HL-60 (cell line): Measurements from ENCODE around the gene PADI6.

Source experiments
- DNase-seq, 2 experiments: peaks; one replicate each; pipeline ENCODE4 v3.0.0-alpha.2; 2010 to 2020; ENCODE audit warnings: low read depth in 1 of 2, low spot score in 1 of 2
- H3K27ac ChIP-seq: fragments of 250-450 bp; sonication (Bioruptor Pico); replicated peaks from 2 replicates; pipeline ENCODE4 v1.5.1; 2020; ENCODE audit warnings: mild to moderate bottlenecking, moderate library complexity
- H3K27me3 ChIP-seq: fragments of 250-450 bp; sonication (Bioruptor Pico); 2 replicates; pipeline ENCODE4 v1.5.1; 2021; ENCODE audit warnings: mild to moderate bottlenecking, moderate library complexity; ENCODE audit not compliant: insufficient read depth, poor library complexity, severe bottlenecking
- H3K4me3 ChIP-seq: replicated peaks from 2 replicates; pipeline ENCODE4 v1.5.1; 2011; ENCODE audit warnings: mild to moderate bottlenecking, control low read depth, low read length; ENCODE audit not compliant: insufficient read depth
- GABPA ChIP-seq: IDR thresholded peaks from 2 replicates; pipeline ENCODE4 v1.6.1; 2012; ENCODE audit warnings: low read depth
- POLR2AphosphoS5 ChIP-seq: IDR thresholded peaks from 2 replicates; pipeline ENCODE4 v1.6.1; 2012; ENCODE audit warnings: low read depth
- REST ChIP-seq: IDR thresholded peaks from 2 replicates; pipeline ENCODE4 v1.6.1; 2012; ENCODE audit warnings: low read depth; ENCODE audit not compliant: insufficient replicate concordance
- SPI1 ChIP-seq: IDR thresholded peaks from 2 replicates; pipeline ENCODE4 v1.6.1; 2012; ENCODE audit warnings: low read depth, mild to moderate bottlenecking, borderline replicate concordance
- TF ChIP-seq, protein P1 (sequence below): IDR thresholded peaks from one replicate; pipeline ENCODE4 v1.5.1; 2011; ENCODE audit warnings: low read length, control low read depth, inconsistent platforms; ENCODE audit not compliant: insufficient read depth

PADI6 gene

DNA sequence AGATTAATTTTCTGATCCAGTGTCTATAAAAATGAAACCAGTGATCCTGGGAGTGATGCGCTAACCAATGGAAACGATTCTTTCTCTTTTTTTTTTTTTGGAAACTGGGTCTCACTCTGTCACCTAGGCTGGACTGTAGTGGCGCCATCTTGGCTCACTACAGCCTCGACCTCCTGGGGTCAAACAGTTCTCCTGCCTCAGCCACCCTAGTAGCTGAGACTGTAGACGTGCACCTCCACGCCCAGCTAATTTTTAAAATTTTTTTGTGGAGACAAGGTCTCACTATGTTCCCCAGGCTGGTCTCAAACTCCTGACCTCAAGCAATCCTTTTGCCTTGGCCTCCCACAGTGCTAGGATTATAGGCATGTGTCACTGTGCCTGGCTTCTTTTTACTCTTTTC, 70.8 kb downstream of the PADI6 start:
- no peak for DNase-seq
- TF ChIP-seq, protein P1, sequence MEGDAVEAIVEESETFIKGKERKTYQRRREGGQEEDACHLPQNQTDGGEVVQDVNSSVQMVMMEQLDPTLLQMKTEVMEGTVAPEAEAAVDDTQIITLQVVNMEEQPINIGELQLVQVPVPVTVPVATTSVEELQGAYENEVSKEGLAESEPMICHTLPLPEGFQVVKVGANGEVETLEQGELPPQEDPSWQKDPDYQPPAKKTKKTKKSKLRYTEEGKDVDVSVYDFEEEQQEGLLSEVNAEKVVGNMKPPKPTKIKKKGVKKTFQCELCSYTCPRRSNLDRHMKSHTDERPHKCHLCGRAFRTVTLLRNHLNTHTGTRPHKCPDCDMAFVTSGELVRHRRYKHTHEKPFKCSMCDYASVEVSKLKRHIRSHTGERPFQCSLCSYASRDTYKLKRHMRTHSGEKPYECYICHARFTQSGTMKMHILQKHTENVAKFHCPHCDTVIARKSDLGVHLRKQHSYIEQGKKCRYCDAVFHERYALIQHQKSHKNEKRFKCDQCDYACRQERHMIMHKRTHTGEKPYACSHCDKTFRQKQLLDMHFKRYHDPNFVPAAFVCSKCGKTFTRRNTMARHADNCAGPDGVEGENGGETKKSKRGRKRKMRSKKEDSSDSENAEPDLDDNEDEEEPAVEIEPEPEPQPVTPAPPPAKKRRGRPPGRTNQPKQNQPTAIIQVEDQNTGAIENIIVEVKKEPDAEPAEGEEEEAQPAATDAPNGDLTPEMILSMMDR, result no peak
- no peak for TF ChIP-seq SPI1
- TF ChIP-seq POLR2AphosphoS5, result no peak
- no peak for TF ChIP-seq GABPA
- Histone ChIP-seq H3K27me3 (no peaks in the 10 kb centered on the region), H3K4me3 (no peak overlapping the region), H3K27ac (no peak overlapping the region)

- TF ChIP-seq, protein P1, result no peak
- no peak for TF ChIP-seq REST
- TF ChIP-seq SPI1, result no peak
- no peak for TF ChIP-seq POLR2AphosphoS5
- no peak for TF ChIP-seq GABPA
- DNase-seq, result no peak
- Histone ChIP-seq H3K27ac (no peak overlapping the region), H3K27me3 (no peaks in the 10 kb centered on the region), H3K4me3 (no peak overlapping the region)
Observed at GRCh38 chr1:17447501-17447992, 75.6 kb downstream of the PADI6 start.
